Muscle of leg (tissue), 11 donors: ENCODE data around the gene MYO1E. TPM values are rescaled to one million over a fixed set of nuclear protein-coding genes. Genes with fewer than 3 reads are reported as not detected.
"Not testable (repeated sequence)": the region's sequence is repeated elsewhere in the genome, so short reads cannot be mapped to it uniquely, and the experiment has no call there.

ENCODE experiments used
- DNase-seq: peaks from one replicate; pipeline ENCODE4 v3.0.0; 2013
- H3K27ac ChIP-seq: one replicate; pipeline ENCODE4 v1.5.1; 2013; ENCODE audit warnings: mild to moderate bottlenecking, low read length, control low read depth
- H3K27me3 ChIP-seq: one replicate; pipeline ENCODE4 v1.6.1; 2013; ENCODE audit warnings: low read length; ENCODE audit not compliant: control insufficient read depth, insufficient read depth
- H3K36me3 ChIP-seq: one replicate; pipeline ENCODE4 v1.6.1; 2013; ENCODE audit warnings: low read length; ENCODE audit not compliant: control insufficient read depth, insufficient read depth
- H3K4me1 ChIP-seq: one replicate; pipeline ENCODE4 v1.6.1; 2013; ENCODE audit warnings: low read length; ENCODE audit not compliant: control insufficient read depth, insufficient read depth
- H3K4me3 ChIP-seq: one replicate; pipeline ENCODE4 v1.5.1; 2013; ENCODE audit warnings: low read length, control low read depth
- H3K9me3 ChIP-seq: replicated peaks from 2 replicates; pipeline ENCODE4 v1.6.1; 2013; ENCODE audit warnings: low read depth, low read length; ENCODE audit not compliant: control insufficient read depth
- WGBS: methylation state at CpG from one replicate; pipeline ENCODE4 v1.1.5; 2013; ENCODE audit warnings: missing lambda C conversion rate; ENCODE audit not compliant: insufficient coverage; 5-methylcytosine and 5-hydroxymethylcytosine counted together
- polyA plus RNA-seq, 8 donors: library from polyadenylated mRNA; unstranded; fragments of 120-200 nt; gene quantifications; one replicate each; pipeline versions ENCODE4 v1.2.1 to v1.2.3, GENCODE V29; 2013; ENCODE audit warnings: inconsistent platforms in 1 of 8, low replicate concordance in 1 of 8; ENCODE audit not compliant: insufficient read length in 8 of 8, insufficient read depth in 1 of 8
- total RNA-seq: library from RNA; stranded (reverse); fragments of 120-200 nt; gene quantifications from one replicate; pipeline ENCODE4 v1.2.4, GENCODE V29; 2013

The MYO1E gene
- total and polyA plus RNA-seq, 9 donors, result 30.2 to 44.0 (median 36.1) TPM

GRCh38 chr15:59405079-59405478 lies 32.4 kb upstream of the MYO1E start:
- no peaks in the 10 kb centered on the region for H3K36me3 ChIP-seq
- H3K4me1 ChIP-seq, result no peaks in the 10 kb centered on the region
- no peak overlapping the region for H3K4me3 ChIP-seq
- no peaks in the 10 kb centered on the region for H3K27me3 ChIP-seq
- no peak for DNase-seq
- 62% methylated on average over 6 of the region's 7 CpGs for WGBS
- H3K9me3 ChIP-seq, result no peaks in the 10 kb centered on the region
- no peak overlapping the region for H3K27ac ChIP-seq

DNA sequence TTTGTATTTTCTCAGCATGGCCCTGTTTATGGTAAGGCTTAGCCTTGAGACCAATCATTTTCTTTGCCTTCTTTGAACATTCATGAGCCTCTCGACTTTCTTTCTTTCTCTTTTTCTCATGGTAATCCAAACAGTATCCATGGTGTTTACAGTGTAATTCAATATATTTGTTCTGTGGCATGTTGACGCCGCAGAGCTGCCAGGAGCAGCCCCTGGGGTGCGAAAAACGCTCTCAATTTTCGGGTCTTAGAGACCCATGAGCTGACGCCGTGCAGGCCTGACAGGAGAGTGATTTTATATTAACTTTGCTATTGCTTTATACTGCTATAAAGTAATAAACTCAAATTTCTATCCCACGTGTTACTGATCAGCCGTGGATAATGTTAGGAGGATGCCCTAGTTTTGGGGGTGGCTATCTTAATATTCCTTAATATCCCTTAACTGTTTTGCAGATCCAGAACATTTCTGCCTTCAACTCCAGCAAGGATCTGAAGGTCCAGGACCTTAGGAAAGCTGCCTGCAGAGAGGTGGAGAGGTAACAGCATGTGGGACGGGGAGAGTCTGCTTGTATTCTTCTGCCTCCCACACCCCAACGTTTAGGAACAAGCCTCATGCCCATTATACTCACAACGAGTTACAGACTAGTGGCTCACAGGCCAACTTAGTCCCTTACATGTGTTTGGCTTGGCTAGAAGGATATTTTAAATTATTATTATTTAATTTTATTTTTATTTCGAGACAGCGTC lies 29.3 kb upstream of the MYO1E start:
- Histone ChIP-seq H3K4me3 (no peak overlapping the region), H3K36me3 (no peaks in the 10 kb centered on the region), H3K27me3 (no peaks in the 10 kb centered on the region), H3K9me3 (no peaks in the 10 kb centered on the region), H3K27ac (no peak overlapping the region), H3K4me1 (no peaks in the 10 kb centered on the region)
- no peak for DNase-seq
- 32% methylated on average over 3 of the region's 15 CpGs for WGBS

- H3K4me3 ChIP-seq, DNase-seq, H3K9me3 ChIP-seq, H3K4me1 ChIP-seq, H3K27ac ChIP-seq, H3K36me3 ChIP-seq, H3K27me3 ChIP-seq: not testable (repeated sequence)
- 100% methylated on average over 2 of the region's 10 CpGs for WGBS
Observed at GRCh38 chr15:59401051-59401823, 28.6 kb upstream of the MYO1E start.

GRCh38 chr15:59400103-59400813 lies 27.6 kb upstream of the MYO1E start:
- H3K36me3 ChIP-seq, result no peaks in the 10 kb centered on the region
- WGBS, result 76% methylated on average over 12 of the region's 13 CpGs

DNA sequence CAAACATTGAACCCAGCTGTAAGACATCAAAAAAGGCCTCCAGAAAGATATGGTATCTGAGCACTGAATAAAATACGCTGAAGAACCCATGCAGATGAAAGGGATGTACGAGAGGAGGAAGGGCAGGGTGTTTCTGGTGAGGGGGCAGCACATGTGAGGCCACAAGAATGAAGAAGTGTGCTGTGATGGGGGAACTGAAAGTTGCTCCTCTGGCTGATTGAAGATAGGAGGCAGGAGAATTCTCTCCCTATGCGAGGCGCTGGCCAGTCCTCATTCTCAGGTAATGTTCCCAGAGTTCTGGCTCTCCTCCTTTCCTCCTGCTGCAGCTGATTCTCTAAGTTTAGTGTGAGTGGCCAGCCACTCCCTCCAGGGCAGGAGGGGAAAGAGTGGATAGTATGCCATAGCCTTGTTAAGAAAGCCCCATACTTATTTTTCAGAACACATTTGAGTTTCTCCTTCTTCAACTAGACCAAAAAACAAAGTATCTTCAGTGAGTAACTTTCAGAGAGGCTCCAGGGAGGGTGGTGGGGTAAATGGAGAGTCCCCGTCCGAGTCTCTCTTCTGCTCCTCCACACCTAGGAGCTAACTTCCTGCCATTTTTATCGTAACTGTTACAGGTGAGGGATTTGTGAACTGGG lies 26.9 kb upstream of the MYO1E start:
- H3K4me1 ChIP-seq, result no peaks in the 10 kb centered on the region
- peak; percentile 61 for DNase-seq

More at GRCh38 chr15:59400103-59400813, 27.6 kb upstream of the MYO1E start:
- Histone ChIP-seq H3K27ac (no peak overlapping the region), H3K4me3 (no peak overlapping the region), H3K4me1 (no peaks in the 10 kb centered on the region), H3K9me3 (no peaks in the 10 kb centered on the region), H3K27me3 (no peaks in the 10 kb centered on the region)
- DNase-seq, result no peak

GRCh38 chr15:59398220-59398619 lies 25.5 kb upstream of the MYO1E start:
- DNase-seq, result no peak
- Histone ChIP-seq H3K27me3 (no peaks in the 10 kb centered on the region), H3K27ac (no peak overlapping the region), H3K4me1 (no peaks in the 10 kb centered on the region), H3K9me3 (no peaks in the 10 kb centered on the region), H3K4me3 (no peak overlapping the region), H3K36me3 (no peaks in the 10 kb centered on the region)
- WGBS, result no CpG with 5 or more reads among the region's 1 CpG

More for the DNA sequence above, 26.9 kb upstream of the MYO1E start:
- 70% methylated on average over 3 of the region's 7 CpGs for WGBS
- H3K9me3 ChIP-seq, result no peaks in the 10 kb centered on the region
- H3K27ac ChIP-seq, result no peak overlapping the region
- H3K36me3 ChIP-seq, result no peaks in the 10 kb centered on the region
- no peaks in the 10 kb centered on the region for H3K27me3 ChIP-seq
- H3K4me3 ChIP-seq, result no peak overlapping the region

DNA sequence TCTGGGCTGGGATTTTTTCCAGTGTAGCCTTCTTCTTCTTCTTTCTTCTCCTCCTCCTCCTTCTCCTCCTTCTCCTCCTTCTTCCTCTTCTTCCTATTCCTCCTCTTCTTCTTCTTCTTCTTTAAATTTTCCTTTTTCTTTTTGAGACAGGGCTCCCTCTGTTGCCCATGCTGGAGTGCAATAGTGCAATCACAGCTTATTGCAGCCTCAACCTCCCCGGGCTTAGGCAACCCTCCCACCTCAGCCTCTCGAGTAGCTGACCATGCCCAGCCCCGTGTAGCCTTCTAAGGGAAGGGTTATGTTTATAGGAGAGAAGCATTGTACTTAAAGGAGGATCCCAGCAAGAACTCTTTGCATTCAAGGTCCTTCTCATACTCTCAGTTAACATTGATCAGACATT lies 24.0 kb upstream of the MYO1E start:
- Histone ChIP-seq H3K4me3 (no peak overlapping the region), H3K9me3 (no peaks in the 10 kb centered on the region), H3K36me3 (no peaks in the 10 kb centered on the region), H3K27ac (no peak overlapping the region), H3K27me3 (no peaks in the 10 kb centered on the region), H3K4me1 (no peaks in the 10 kb centered on the region)
- WGBS, result no CpG with 5 or more reads among the region's 3 CpGs
- no peak for DNase-seq

DNA sequence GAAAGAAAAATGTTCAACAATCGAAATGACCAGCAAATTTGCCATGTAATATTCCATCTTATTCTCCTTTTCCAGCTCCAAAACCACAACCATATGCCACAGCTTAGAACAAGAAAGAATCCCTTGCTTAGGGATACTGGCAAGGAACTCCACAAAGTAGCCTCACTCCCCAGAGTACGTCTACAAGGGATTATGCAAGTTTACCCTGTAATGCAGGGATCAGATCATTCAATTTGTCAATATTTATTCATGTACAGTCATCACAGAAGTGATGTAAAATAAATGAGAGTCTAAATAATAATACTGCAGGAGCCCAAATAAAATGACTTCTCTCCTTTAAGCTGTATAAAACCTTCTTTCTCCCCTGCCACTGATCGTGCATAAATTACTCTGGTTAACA lies 23.5 kb upstream of the MYO1E start:
- no peak overlapping the region for H3K27ac ChIP-seq
- WGBS, result 57% methylated on average over 2 of the region's 3 CpGs

GRCh38 chr15:59394166-59394661 lies 21.5 kb upstream of the MYO1E start:
- Histone ChIP-seq H3K4me3 (no peak overlapping the region), H3K27ac (no peak overlapping the region), H3K36me3 (no peaks in the 10 kb centered on the region), H3K9me3 (no peaks in the 10 kb centered on the region), H3K27me3 (no peaks in the 10 kb centered on the region), H3K4me1 (no peaks in the 10 kb centered on the region)
- WGBS, result 77% methylated on average over 4 of the region's 9 CpGs
- peak; percentile 7 for DNase-seq

More for the DNA sequence above, 23.5 kb upstream of the MYO1E start:
- Histone ChIP-seq H3K4me3 (no peak overlapping the region), H3K36me3 (no peaks in the 10 kb centered on the region), H3K27me3 (no peaks in the 10 kb centered on the region), H3K9me3 (no peaks in the 10 kb centered on the region), H3K4me1 (no peaks in the 10 kb centered on the region)
- no peak for DNase-seq
